ENCODE results near the gene ZNF467.

DNA sequence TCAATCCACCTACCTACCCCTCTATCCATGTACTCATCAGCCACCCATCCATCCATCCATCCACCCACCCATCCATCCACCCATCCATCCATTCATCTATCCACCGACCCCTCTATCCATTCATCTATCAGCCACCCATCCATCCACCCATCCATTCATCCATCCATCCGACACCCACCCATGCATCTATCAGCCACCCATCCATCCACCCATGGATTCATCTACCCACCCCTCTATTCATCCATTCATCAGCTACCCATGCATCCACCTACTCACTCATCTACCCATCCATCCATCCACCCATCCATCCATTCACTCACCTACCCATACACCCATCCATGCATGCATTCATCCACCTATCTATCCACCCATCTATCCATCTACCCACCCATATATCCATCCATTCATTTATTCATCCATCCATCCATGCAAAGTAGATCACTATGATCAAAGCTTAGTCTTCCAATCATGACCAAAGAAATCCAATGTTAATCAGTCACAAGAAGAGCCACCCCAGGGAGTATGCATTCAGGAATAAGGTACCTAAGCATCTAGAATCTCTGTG lies 27.7 kb upstream of the ZNF467 start:
- TF ChIP-seq, protein P1, sequence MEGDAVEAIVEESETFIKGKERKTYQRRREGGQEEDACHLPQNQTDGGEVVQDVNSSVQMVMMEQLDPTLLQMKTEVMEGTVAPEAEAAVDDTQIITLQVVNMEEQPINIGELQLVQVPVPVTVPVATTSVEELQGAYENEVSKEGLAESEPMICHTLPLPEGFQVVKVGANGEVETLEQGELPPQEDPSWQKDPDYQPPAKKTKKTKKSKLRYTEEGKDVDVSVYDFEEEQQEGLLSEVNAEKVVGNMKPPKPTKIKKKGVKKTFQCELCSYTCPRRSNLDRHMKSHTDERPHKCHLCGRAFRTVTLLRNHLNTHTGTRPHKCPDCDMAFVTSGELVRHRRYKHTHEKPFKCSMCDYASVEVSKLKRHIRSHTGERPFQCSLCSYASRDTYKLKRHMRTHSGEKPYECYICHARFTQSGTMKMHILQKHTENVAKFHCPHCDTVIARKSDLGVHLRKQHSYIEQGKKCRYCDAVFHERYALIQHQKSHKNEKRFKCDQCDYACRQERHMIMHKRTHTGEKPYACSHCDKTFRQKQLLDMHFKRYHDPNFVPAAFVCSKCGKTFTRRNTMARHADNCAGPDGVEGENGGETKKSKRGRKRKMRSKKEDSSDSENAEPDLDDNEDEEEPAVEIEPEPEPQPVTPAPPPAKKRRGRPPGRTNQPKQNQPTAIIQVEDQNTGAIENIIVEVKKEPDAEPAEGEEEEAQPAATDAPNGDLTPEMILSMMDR (IDR thresholded peaks at IDR 0.05), result no peak
- TF ChIP-seq POLR2A (IDR thresholded peaks at IDR 0.05), result no peak
